Hepatocyte (in vitro differentiated cells): ENCODE results near the gene POLR1D.

ENCODE experiments used
- EZH2 ChIP-seq: fragments of 200-600 bp; sonication (generic); IDR thresholded peaks from 2 replicates; pipeline ENCODE4 v1.6.1; 2016; ENCODE audit warnings: antibody characterized with exemption, mild to moderate bottlenecking, borderline replicate concordance
- TF ChIP-seq, protein P1 (sequence below): fragments of 200-600 bp; sonication (generic); IDR thresholded peaks from 2 replicates; pipeline ENCODE4 v1.5.1; 2016; ENCODE audit warnings: antibody characterized with exemption, mild to moderate bottlenecking; ENCODE audit not compliant: poor library complexity

DNA sequence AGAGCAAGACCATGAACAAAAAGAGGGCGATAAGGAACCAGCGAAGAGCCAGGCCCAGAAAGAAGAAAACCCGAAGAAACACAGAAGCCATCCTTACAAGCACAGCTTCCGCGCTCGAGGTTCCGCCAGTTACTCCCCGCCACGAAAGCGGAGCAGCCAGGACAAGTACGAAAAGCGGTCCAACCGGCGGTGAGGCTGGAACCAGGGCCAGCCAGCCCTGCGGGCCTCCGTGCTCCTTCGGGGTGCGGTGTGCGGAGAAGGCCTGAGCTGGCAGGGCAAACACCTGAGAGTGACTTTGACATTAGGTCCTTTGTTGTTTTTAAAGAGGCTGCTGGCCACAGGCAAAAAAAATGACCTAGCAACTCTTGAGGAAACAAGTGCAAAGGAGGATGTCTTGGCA is 44.1 kb downstream of the POLR1D start:
- TF ChIP-seq, protein P1, sequence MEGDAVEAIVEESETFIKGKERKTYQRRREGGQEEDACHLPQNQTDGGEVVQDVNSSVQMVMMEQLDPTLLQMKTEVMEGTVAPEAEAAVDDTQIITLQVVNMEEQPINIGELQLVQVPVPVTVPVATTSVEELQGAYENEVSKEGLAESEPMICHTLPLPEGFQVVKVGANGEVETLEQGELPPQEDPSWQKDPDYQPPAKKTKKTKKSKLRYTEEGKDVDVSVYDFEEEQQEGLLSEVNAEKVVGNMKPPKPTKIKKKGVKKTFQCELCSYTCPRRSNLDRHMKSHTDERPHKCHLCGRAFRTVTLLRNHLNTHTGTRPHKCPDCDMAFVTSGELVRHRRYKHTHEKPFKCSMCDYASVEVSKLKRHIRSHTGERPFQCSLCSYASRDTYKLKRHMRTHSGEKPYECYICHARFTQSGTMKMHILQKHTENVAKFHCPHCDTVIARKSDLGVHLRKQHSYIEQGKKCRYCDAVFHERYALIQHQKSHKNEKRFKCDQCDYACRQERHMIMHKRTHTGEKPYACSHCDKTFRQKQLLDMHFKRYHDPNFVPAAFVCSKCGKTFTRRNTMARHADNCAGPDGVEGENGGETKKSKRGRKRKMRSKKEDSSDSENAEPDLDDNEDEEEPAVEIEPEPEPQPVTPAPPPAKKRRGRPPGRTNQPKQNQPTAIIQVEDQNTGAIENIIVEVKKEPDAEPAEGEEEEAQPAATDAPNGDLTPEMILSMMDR = no peak
- TF ChIP-seq EZH2 = no peak
